Measurements from ENCODE around the gene TAPBP.
A peak's percentile ranks its signal among the peaks of the same experiment; 100 is the strongest.
"Not testable (repeated sequence)": the region's sequence is repeated elsewhere in the genome, so short reads cannot be mapped to it uniquely, and the experiment has no call there.

TAPBP gene

DNA sequence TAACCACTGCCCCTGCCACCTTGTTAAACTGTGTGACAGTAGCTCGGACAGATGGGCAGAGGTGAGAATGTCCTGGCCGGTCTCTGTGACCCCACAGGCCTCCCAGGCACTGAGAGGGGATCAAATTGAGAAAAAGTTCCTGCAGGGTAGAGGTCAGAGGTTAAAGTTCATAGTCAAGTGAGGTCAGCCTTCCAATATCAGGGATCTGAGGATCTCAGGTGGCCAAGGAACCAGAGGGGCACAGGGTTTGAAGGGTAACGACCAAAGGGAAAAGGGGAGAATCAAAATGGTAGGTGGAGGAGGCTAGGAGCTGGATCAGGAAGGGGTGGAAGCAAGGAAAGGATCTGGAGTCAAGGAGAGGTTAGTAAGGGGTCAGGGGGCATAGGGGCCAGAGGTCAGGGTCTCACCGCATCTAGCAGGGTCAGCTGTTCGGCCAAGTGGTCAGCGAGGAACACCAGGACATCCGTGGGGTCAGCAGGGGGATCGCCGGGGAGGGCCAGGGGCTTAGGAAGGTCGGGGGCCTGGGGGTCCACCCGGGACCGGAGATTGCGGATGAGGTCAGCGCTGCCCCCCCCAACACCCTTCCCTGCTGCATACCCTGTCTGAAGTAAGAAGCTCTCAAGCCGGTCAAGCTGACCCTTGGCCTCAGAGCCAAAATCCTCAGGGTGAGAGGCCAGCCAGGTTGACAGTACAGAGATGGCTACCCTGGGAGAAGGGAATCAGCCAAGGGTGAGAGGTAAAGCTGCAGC, 18.1 kb downstream of the TAPBP start:
- no peak for DNase-seq

GRCh38 chr6:33294086-33294823, 19.6 kb downstream of the TAPBP start:
- no peak for DNase-seq

DNA sequence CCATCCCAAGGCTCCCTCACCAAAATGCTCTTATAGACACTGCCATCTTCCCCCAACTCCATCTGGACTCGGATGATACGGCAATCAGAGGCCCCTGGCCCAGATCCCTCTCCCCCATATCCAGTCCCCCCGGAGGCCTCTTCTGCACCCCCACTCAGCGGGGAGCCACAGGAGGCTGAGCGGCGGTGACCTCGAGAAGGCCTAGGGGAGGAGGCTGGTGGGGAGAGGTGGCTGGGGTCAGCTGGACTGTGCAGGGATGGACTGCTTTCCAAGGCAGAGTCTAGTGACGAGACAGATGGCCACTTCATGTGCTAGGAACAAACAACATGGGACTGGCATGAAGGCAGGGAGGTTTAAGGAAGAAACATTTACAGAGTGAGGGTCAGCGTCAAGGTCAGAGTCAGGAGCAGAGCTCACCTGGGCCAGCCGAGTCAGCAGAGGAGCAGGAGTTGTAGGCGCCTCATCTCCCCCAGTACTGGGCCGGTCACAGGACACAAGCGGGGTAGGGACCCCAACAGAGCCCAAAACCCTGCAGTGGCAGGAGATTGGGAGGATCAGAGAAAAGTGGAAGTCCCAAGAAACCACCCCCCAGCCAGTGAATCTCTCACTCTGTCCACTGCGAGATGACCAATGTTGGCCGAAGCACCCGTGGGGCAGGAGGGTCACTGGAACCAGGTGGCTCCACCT, 20.7 kb downstream of the TAPBP start:
- DNase-seq = no peak

DNA sequence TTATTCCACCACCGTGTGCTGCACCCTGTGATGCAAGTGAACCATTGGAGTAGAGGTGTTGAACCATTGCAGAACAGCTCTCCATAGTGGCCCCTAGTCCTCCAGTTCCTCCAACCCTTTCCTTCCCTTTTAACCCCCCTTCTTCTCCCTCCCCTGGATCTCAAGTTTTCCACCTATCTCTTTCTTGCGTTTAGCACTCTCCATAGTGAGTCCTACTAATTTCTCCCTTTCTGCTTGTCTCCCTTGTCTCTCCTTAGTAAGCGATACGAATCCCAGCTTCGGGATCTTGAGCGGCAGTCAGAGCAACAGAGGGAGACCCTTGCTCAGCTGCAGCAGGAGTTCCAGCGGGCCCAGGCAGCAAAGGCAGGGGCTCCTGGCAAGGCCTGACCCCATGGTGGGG, 23.4 kb downstream of the TAPBP start:
- DNase-seq = no peak

GRCh38 chr6:33289784-33290315, 24.0 kb downstream of the TAPBP start:
- DNase-seq = no peak

DNA sequence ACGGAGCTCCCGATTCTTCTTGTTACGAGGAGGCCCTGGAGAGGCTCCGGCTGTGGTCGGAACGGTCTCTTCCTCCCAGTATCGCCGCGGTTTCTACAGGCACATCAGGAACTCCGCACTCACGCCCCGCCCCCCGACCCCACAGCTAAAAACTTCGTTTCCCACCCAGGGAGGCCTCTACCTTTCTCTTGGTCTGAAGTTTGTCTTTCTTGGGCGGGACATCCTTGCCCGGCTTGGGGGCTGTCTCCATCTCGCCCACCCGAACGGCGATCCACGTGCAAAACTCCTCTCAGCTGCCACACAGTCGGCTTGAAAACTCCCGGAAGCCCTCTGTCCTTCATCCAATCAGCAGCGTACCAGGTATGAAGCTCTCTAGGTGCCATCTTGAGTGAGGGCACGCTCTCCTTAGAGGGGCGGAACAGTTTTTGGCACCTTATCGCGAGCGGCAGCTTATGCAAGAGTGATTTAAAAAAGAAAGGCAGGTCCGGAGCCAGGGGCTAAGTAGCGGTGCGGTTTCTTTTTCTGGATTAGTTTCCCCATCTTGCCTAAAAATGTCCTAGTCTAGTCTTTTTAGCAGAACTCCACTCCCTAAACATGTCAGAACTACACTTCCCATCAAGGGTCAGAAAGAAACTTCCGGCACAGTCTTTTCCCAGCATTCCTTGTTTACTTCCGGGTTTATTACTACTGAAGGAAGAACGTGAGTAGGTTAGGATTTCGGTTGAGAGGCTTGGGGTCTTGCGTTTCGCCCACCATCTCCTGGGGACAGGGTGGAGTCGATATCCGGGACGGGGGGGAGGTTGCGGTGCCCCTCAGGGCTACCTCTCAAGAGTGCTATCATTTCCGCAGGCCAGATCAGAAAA, 24.7 kb downstream of the TAPBP start, which contains the start of the genes PFDN6 and WDR46:
TSS of gene PFDN6 (plus strand) at position 681 of the 863 bp plus-strand sequence. CDS start 256 bp downstream, outside the sequence.
TSS of gene WDR46 (minus strand) at position 319 of the 863 bp plus-strand sequence. CDS start at position 250, 69 bp downstream.
- peak; percentile 38 for DNase-seq

GRCh38 chr6:33288141-33288920, 25.5 kb downstream of the TAPBP start:
- no peak for DNase-seq

- no peak for DNase-seq
Measured at GRCh38 chr6:33286946-33287914, 26.6 kb downstream of the TAPBP start.

DNA sequence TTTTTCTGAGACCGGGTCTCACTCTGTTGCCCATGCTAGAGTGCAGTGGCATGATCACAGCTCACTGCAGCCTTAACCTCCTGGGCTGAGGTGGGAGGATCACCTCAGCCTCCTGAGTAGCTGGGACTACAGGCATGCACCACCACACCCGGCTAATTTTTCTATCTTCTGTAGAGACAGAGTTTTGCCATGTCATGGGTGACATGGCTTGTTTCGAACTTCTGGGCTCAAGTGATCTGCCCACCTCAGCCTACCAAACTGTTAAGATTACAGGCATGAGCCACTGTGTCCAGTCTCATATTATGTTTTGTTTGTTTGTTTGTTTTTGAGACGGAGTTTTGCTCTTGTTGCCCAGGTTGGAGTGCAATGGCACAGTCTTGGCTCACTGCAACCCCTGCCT, 28.7 kb downstream of the TAPBP start:
- DNase-seq = not testable (repeated sequence)

DNA sequence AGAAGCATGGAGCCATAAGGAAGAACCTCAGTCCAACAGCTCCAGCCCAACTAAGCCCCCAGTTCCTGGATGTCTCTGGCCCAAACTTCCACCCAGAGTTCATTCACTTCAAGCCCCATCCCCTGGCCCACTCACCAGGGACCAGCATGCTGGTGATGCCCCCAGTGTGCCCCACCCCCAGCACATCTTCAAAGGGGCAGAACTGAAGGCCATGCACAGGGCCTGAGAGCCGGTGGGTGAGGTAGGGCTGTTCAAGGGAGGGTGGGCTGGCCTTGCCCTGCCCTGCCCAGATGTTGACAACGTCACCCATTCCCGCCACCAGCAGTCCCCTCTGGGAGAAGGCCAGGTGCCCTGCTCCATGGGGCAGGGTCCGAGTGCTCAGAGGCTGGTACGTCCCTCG, 33.3 kb downstream of the TAPBP start:
- no peak for DNase-seq

- peak; percentile 62 for DNase-seq
Measured at GRCh38 chr6:33279971-33280511, 33.8 kb downstream of the TAPBP start.

- no peak for DNase-seq
Measured at GRCh38 chr6:33279257-33279695, 34.6 kb downstream of the TAPBP start.

DNA sequence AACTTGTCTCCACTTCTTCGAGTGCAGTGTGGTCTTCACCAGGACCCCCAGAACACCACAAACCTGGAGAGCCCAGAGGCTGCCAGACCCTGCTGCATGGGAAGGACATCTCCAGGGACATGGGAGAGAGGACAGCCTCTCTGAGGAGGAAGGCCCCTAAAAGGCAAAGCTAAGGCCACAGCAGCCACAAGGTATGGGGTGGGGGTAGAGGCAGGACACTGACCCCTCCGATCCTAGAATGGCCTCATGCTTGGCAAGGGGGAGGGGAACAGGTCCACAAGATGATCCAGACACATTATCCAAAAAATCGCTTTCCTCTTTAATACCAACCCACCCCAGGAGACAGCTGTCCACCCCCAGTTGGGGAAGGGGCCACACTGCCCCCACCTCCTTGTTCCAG, 35.1 kb downstream of the TAPBP start:
- DNase-seq = no peak

DNA sequence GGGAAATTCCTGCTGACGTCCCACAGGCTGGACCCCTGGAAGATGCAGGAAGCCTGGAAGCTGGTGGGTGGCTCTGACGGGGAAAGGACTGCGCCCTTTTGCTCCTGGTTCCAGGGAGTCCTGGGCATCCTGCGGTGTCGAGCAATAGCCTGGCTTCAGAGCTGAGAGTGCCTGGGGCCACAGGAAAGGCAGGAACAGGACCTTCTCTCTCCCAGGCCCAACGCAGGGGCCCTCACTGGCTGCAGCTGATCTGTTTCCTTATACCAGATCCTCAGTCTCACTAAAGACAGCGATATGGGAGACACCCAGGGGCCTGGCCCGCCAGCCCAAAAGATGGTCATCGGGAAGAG, 35.5 kb downstream of the TAPBP start:
- DNase-seq = no peak

GRCh38 chr6:33277663-33278391, 36.1 kb downstream of the TAPBP start:
- no peak for DNase-seq

GRCh38 chr6:33276864-33277662, 36.8 kb downstream of the TAPBP start, which contains the start of gene B3GALT4:
Gene B3GALT4, plus strand, starts transcription at chr6:33277123. Its CDS starts 297 bp downstream, at chr6:33277420.
- no peak for DNase-seq

DNA sequence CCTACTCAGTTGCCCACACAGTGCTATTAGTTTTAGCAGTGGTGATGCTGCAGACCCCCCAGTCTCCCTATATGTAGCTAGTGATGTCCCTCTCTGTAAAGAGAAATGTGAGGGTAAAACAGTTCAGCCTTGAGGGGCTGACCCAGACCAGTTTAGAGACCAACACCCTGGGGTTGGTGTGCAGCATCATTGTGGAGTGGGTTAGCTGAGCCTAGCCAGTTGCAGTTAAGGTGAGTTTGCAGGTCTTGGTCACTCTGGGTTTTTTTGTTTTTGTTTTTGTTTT, 37.4 kb downstream of the TAPBP start:
- no peak for DNase-seq

- DNase-seq = not testable (repeated sequence)
Measured at GRCh38 chr6:33275795-33276580, 37.9 kb downstream of the TAPBP start.

Data from NCI-H2107 (cell line).